Measurements from ENCODE around the gene KRTAP6-2. TPM values are rescaled to one million over a fixed set of nuclear protein-coding genes. Genes with fewer than 3 reads are reported as not detected.

KRTAP6-2 gene
- total and polyA plus RNA-seq, 7 donors, result not detected

- H3K4me1 ChIP-seq, result no peaks in the 10 kb centered on the region
- H3K27ac ChIP-seq, result no peak overlapping the region
- DNase-seq, result no peak
- no peak for ATAC-seq
- no peaks in the 10 kb centered on the region for H3K9me3 ChIP-seq
- H3K36me3 ChIP-seq (ENCODE audit: insufficient read depth in 1 of 2, low read depth in 1 of 2), result no peaks in the 10 kb centered on the region
- no peak for TF ChIP-seq CTCF (IDR thresholded peaks at IDR 0.05)
- intact Hi-C loops (cut with DNase I), result no loop called here
- 83 to 87% (median 86%) methylated on average over 2 of the region's 2 CpGs for WGBS, 3 donors
- H3K27me3 ChIP-seq (ENCODE audit: insufficient read depth in 3 of 3, low read length in 2 of 3), result no peaks in the 10 kb centered on the region
- no peak overlapping the region for H3K4me3 ChIP-seq
Observed at GRCh38 chr21:30605968-30606367, 7.3 kb upstream of the KRTAP6-2 start.

- 50 to 91% (median 50%) methylated on average over 1 of the region's 1 CpG for WGBS, 3 donors
- ATAC-seq, result no peak
- no peak for TF ChIP-seq CTCF (IDR thresholded peaks at IDR 0.05)
- H3K36me3 ChIP-seq (ENCODE audit: insufficient read depth in 1 of 2, low read depth in 1 of 2), result no peaks in the 10 kb centered on the region
- H3K9me3 ChIP-seq, result no peaks in the 10 kb centered on the region
- no peak within 1 kb of the TSS for H3K4me3 ChIP-seq
- H3K4me1 ChIP-seq, result no peaks in the 10 kb centered on the region
- H3K27me3 ChIP-seq (ENCODE audit: insufficient read depth in 3 of 3, low read length in 2 of 3), result no peaks in the 10 kb centered on the region
- no peak within 1 kb of the TSS for H3K27ac ChIP-seq
- intact Hi-C loops (cut with DNase I), result no loop called here
- DNase-seq, result no peak
Observed at GRCh38 chr21:30600787-30601186, 2.1 kb upstream of the KRTAP6-2 start, which contains the start of gene KRTAP22-1. Gene KRTAP22-1 (plus strand): TSS chr21:30601087.

GRCh38 chr21:30592140-30592539, 6.6 kb downstream of the KRTAP6-2 start, which contains the start of gene KRTAP6-3:
Gene KRTAP6-3 (plus strand): TSS chr21:30592440. CDS start chr21:30592446, 6 bp downstream.
- ATAC-seq, result no peak
- H3K36me3 ChIP-seq (ENCODE audit: insufficient read depth in 1 of 2, low read depth in 1 of 2), result no peaks in the 10 kb centered on the region
- H3K9me3 ChIP-seq, result no peaks in the 10 kb centered on the region
- DNase-seq, result no peak
- no peaks in the 10 kb centered on the region for H3K4me1 ChIP-seq
- no peaks in the 10 kb centered on the region for H3K27me3 ChIP-seq (ENCODE audit: insufficient read depth in 3 of 3, low read length in 2 of 3)
- no peak for TF ChIP-seq CTCF (IDR thresholded peaks at IDR 0.05)
- H3K4me3 ChIP-seq, result no peak within 1 kb of the TSS
- intact Hi-C loops (cut with DNase I), result no loop called here
- H3K27ac ChIP-seq, result no peak within 1 kb of the TSS
- WGBS, 3 donors, result 86 to 94% (median 91%) methylated on average over 4 of the region's 4 CpGs

DNA sequence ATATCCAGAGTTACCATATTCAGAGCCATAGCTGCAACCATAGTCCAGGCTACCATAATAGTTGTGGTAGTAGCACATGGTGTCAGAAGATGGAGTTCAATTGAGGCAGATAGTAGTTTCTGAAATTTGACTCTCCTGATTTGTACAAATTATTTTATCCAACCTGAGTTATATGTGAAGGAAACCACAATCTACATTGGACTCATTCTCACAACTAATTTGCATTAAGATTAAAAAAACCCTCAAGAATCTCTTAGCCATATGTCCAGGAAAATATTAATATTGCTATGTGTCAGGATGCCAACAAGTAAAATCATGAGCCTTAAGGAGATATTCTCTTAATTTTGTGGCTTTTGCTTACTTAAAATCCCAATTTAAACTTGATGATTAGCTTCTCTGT, 8.4 kb downstream of the KRTAP6-2 start, which contains the start of gene KRTAP22-2:
Gene KRTAP22-2 (minus strand): TSS at position 101 of the 400 bp plus-strand sequence.
- no peak for ATAC-seq
- Histone ChIP-seq H3K27ac (no peak within 1 kb of the TSS), H3K36me3 (ENCODE audit: insufficient read depth in 1 of 2, low read depth in 1 of 2) (no peaks in the 10 kb centered on the region), H3K9me3 (no peaks in the 10 kb centered on the region), H3K4me1 (no peaks in the 10 kb centered on the region), H3K27me3 (ENCODE audit: insufficient read depth in 3 of 3, low read length in 2 of 3) (no peaks in the 10 kb centered on the region), H3K4me3 (no peak within 1 kb of the TSS)
- no peak for DNase-seq
- no peak for TF ChIP-seq CTCF (IDR thresholded peaks at IDR 0.05)
- intact Hi-C loops (cut with DNase I), result no loop called here

DNA sequence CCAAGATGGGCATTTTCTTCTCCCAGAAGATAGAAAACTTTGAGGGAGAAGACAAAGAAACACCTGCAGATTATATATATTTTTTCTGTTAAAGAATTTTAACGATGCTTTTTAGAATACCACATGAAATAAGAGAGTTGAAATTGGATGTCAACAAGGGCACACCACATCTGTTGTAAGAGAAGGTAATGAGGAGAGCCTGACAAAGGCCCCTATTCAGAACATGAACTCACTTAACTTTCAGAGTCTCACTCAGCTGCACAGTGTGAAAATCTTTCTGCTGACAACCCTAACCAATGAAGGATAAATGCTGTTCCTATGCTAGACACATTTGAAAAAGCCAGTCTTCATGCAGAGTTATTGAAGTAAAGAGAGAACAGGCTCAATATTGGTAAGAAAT, 15.8 kb downstream of the KRTAP6-2 start:
- intact Hi-C loops (cut with DNase I), result no loop called here
- no peak overlapping the region for H3K27ac ChIP-seq
- WGBS, 3 donors, result 37 to 46% (median 38%) methylated on average over 1 of the region's 1 CpG

More for the DNA sequence above, 15.8 kb downstream of the KRTAP6-2 start:
- Histone ChIP-seq H3K36me3 (ENCODE audit: insufficient read depth in 1 of 2, low read depth in 1 of 2) (no peaks in the 10 kb centered on the region), H3K9me3 (no peaks in the 10 kb centered on the region), H3K4me3 (no peak overlapping the region), H3K27me3 (ENCODE audit: insufficient read depth in 3 of 3, low read length in 2 of 3) (no peaks in the 10 kb centered on the region), H3K4me1 (no peaks in the 10 kb centered on the region)
- TF ChIP-seq CTCF (IDR thresholded peaks at IDR 0.05), result no peak
- DNase-seq, result no peak
- ATAC-seq, result no peak
